Inferior parietal cortex (tissue), 1 donor: Measurements from ENCODE around the gene LRRC14B.
"Not testable (repeated sequence)": the region's sequence is repeated elsewhere in the genome, so short reads cannot be mapped to it uniquely, and the experiment has no call there.

Experiments
- DNase-seq: peaks from one replicate; pipeline ENCODE4 v3.0.0-alpha.2; 2016; ENCODE audit errors: extremely low spot score

The LRRC14B gene

GRCh38 chr5:241045-241669 lies 49.9 kb downstream of the LRRC14B start:
- not testable (repeated sequence) for DNase-seq

- DNase-seq: not testable (repeated sequence)
Measured at GRCh38 chr5:243683-244367, 52.5 kb downstream of the LRRC14B start.

- DNase-seq: not testable (repeated sequence)
Measured at GRCh38 chr5:245717-246116, 54.4 kb downstream of the LRRC14B start.
